HEK293T (cell line): ENCODE results near the gene STAT4.
A peak's percentile ranks its signal among the peaks of the same experiment; 100 is the strongest.

Experiments used
- CTCF ChIA-PET: fragments of 350-600 bp; formaldehyde crosslinking; extraction: SDS; loops from one replicate; lab custom pipeline; 2021; ENCODE audit warnings: antibody characterized with exemption, inconsistent platforms; lab: Yijun Ruan, JAX
- POLR2A ChIA-PET: fragments of 350-600 bp; formaldehyde crosslinking; extraction: SDS; loops from one replicate; lab custom pipeline; 2020; ENCODE audit warnings: antibody characterized with exemption, inconsistent platforms; lab: Yijun Ruan, JAX
- DNase-seq: peaks from one replicate; pipeline ENCODE4 v3.0.0; 2012; ENCODE audit warnings: mixed read lengths; ENCODE audit errors: extremely low spot score
- ARNT ChIP-seq: fragments of 450-650 bp; IDR thresholded peaks from 2 replicates; pipeline ENCODE4 v1.6.1; 2017; ENCODE audit warnings: mild to moderate bottlenecking
- BHLHE40 ChIP-seq: fragments of 450-650 bp; IDR thresholded peaks from 2 replicates; pipeline ENCODE4 v1.6.1; 2016; ENCODE audit warnings: mild to moderate bottlenecking, moderate library complexity, borderline replicate concordance
- CTBP1 ChIP-seq: fragments of 450-650 bp; IDR thresholded peaks from 2 replicates; pipeline ENCODE4 v1.6.1; 2016; ENCODE audit warnings: borderline replicate concordance
- ELF4 ChIP-seq: fragments of 450-650 bp; IDR thresholded peaks from 2 replicates; pipeline ENCODE4 v1.6.1; 2017; ENCODE audit warnings: antibody characterized with exemption
- FOXA1 ChIP-seq: fragments of 450-650 bp; IDR thresholded peaks from 2 replicates; pipeline ENCODE4 v1.6.1; 2016; ENCODE audit warnings: mild to moderate bottlenecking
- FOXK2 ChIP-seq: fragments of 450-650 bp; IDR thresholded peaks from 2 replicates; pipeline ENCODE4 v1.6.1; 2016; ENCODE audit warnings: mild to moderate bottlenecking
- FOXM1 ChIP-seq: fragments of 450-650 bp; IDR thresholded peaks from 2 replicates; pipeline ENCODE4 v1.6.1; 2017; ENCODE audit warnings: mild to moderate bottlenecking, borderline replicate concordance
- HDGF ChIP-seq: fragments of 450-650 bp; IDR thresholded peaks from 2 replicates; pipeline ENCODE4 v1.6.1; 2017; ENCODE audit warnings: antibody characterized with exemption, borderline replicate concordance
- L3MBTL2 ChIP-seq: fragments of 450-650 bp; conservative IDR thresholded peaks from 2 replicates; pipeline ENCODE4 v1.6.1; 2016; ENCODE audit warnings: mild to moderate bottlenecking
- LEF1 ChIP-seq: fragments of 450-650 bp; IDR thresholded peaks from 2 replicates; pipeline ENCODE4 v1.6.1; 2017; ENCODE audit warnings: mild to moderate bottlenecking, borderline replicate concordance
- NFRKB ChIP-seq: fragments of 450-650 bp; IDR thresholded peaks from 2 replicates; pipeline ENCODE4 v1.6.1; 2016; ENCODE audit warnings: mild to moderate bottlenecking, moderate library complexity
- SP1 ChIP-seq: fragments of 450-650 bp; IDR thresholded peaks from 2 replicates; pipeline ENCODE4 v1.6.1; 2017
- SUZ12 ChIP-seq: fragments of 450-650 bp; IDR thresholded peaks from 2 replicates; pipeline ENCODE4 v1.6.1; 2016; ENCODE audit warnings: mild to moderate bottlenecking
- TARDBP ChIP-seq: fragments of 450-650 bp; IDR thresholded peaks from 2 replicates; pipeline ENCODE4 v1.6.1; 2016
- ZNF384 ChIP-seq: fragments of 450-650 bp; IDR thresholded peaks from 2 replicates; pipeline ENCODE4 v1.6.1; 2016
- TF ChIP-seq, protein P1 (sequence below): fragments of 450-650 bp; IDR thresholded peaks from 2 replicates; pipeline ENCODE4 v1.6.1; 2016

Gene STAT4

DNA sequence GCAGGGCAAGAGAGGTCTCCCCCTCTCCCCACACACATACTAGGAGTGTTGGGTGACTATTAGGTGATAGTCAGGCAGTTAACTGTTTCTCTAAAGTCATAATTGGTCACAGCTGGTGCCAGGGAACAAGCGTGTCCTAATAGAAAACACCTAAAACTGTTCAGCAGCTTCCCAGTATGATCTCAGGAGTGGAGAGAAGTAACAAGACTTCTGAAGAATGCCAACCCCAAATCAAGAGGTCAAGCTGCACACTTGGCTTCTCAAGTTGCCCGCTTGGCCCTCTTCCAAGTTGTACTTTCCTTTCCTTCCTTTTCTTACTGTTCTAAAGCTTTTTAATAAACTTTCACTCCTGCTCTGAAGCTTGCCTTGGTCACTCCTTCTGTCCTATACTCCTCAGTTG, 114.4 kb downstream of the STAT4 start:
- CTCF ChIA-PET, result no interaction called here
- TF ChIP-seq LEF1, result no peak
- TF ChIP-seq SP1, result no peak
- no peak for TF ChIP-seq BHLHE40
- TF ChIP-seq FOXK2, result no peak
- TF ChIP-seq CTBP1, result no peak
- TF ChIP-seq FOXM1, result no peak
- no peak for TF ChIP-seq SUZ12
- no peak for TF ChIP-seq ZNF384
- no peak for TF ChIP-seq ELF4
- TF ChIP-seq NFRKB, result no peak
- TF ChIP-seq HDGF, result no peak
- POLR2A ChIA-PET, result interaction anchor here (1.1 kb wide), 1 partner anchor 13 kb away, joined by 3 read pairs; no protein-coding TSS in a partner anchor
- DNase-seq, result no peak

DNA sequence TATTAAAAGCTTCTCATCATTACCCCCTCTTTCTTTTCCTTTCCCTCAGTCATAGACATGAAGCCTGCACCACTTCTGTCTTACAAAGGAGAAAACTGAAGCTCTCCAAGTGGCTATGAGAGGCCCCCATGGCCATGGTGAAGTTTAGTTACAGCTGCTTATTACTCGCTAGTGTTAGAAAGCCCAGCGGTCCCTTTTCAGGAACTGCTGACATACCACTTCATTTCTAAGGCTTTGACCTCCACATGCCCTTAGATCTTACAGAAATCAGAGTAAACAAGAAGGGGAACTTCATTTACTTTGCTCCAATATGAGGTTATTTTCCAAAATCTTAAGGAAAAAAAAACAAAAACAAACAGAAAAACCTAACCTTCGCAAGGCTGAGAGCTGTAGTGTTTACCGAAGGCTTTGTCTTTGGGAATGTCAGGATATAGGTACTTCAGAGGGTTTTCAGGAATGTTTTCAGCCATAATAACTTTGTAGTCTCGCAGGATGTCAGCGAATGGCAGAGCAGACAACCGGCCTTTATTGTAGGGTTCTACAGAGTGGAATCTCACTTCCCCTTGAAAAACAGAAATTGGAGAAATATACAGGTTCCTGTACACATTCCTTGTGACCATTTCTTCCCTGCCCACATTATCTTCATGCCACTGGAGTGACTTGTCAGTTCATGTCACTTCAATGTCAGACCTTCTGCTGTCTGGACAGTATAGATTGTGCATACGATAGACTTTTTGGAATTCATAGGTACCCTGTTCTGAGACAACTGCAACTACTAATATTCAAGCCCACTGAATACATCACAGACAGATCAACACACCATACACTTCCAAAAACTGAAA, 118.0 kb downstream of the STAT4 start:
- POLR2A ChIA-PET, result interaction anchor here (0.6 kb wide), 1 partner anchor 676 kb away, joined by 3 read pairs; no protein-coding TSS in a partner anchor
- CTCF ChIA-PET, result interaction anchor here (0.6 to 0.7 kb wide), 2 partner anchors 16 to 176 kb away, joined by 3 read pairs; no protein-coding TSS in a partner anchor
- TF ChIP-seq BHLHE40, result no peak
- TF ChIP-seq, protein P1, sequence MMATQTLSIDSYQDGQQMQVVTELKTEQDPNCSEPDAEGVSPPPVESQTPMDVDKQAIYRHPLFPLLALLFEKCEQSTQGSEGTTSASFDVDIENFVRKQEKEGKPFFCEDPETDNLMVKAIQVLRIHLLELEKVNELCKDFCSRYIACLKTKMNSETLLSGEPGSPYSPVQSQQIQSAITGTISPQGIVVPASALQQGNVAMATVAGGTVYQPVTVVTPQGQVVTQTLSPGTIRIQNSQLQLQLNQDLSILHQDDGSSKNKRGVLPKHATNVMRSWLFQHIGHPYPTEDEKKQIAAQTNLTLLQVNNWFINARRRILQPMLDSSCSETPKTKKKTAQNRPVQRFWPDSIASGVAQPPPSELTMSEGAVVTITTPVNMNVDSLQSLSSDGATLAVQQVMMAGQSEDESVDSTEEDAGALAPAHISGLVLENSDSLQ, result no peak
- TF ChIP-seq SP1, result no peak
- no peak for TF ChIP-seq CTBP1
- TF ChIP-seq FOXK2, result no peak
- no peak for TF ChIP-seq ELF4
- TF ChIP-seq LEF1, result no peak
- TF ChIP-seq HDGF, result no peak
- TF ChIP-seq TARDBP, result no peak
- no peak for TF ChIP-seq SUZ12
- TF ChIP-seq ARNT, result no peak
- TF ChIP-seq FOXA1, result no peak
- no peak for TF ChIP-seq ZNF384
- TF ChIP-seq FOXM1, result no peak
- TF ChIP-seq NFRKB, result no peak
- TF ChIP-seq L3MBTL2, result no peak
- DNase-seq, result no peak

DNA sequence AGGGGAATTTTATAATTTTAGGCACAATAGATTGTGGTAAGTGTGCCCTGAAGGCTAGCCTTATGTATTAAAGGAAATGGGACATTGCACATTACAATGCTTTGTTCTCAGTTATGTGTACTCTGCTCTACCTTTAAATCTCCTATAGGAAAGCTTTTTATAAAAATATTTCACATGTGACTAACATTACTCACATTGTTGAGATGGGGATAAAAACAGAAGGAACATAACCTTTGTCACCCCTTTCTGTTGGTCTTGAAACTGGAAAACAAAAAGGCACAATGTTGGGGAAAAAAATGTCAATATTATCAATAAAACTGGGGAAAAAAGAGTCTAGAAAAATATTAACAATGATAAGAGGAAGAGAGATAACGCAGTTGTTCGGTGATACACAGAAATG, 119.5 kb downstream of the STAT4 start:
- DNase-seq, result no peak
- POLR2A ChIA-PET, result no interaction called here
- TF ChIP-seq FOXM1, result no peak
- TF ChIP-seq CTBP1, result no peak
- no peak for TF ChIP-seq L3MBTL2
- TF ChIP-seq HDGF, result no peak
- no peak for TF ChIP-seq LEF1
- no peak for TF ChIP-seq SUZ12
- no peak for TF ChIP-seq FOXA1
- CTCF ChIA-PET, result no interaction called here

DNA sequence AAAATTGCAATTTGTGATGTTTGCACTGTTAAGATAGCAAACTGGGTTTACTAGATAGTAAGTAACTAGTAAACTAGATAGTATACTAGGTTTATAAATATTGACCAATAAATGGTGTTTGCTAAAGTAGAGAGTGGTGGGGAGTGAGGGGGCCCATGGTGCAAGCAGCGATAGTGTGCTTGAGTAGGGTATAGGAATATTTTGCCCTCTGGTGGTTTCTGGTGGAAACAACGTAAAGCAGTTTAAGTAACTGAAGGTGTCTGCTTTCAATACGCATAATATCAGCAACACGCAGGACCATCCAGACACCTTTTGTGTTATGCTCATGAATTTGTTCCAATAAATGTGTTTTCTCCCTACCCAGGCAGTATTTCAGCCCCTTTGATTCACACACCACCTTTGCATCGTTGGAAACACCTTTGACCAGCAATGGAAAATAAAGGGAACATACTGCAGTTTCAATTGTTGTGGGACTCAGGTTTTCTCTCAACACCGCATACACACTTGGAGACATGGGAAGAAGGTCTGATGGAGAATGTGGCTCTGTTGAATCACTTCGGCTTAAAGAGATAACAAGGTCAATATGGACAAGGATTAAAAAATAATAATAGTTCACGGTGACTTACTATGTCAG, 120.2 kb downstream of the STAT4 start:
- TF ChIP-seq CTBP1 (no peak), ELF4 (no peak), LEF1 (no peak), ARNT (no peak), BHLHE40 (no peak), NFRKB (no peak), ZNF384 (no peak)
- DNase-seq, result peak; percentile 61
- ChIA-PET POLR2A (interaction anchor here (1.0 kb wide), 1 partner anchor 17 kb away, joined by 3 read pairs; the partner anchor contains the start of gene STAT1), CTCF (no interaction called here)

DNA sequence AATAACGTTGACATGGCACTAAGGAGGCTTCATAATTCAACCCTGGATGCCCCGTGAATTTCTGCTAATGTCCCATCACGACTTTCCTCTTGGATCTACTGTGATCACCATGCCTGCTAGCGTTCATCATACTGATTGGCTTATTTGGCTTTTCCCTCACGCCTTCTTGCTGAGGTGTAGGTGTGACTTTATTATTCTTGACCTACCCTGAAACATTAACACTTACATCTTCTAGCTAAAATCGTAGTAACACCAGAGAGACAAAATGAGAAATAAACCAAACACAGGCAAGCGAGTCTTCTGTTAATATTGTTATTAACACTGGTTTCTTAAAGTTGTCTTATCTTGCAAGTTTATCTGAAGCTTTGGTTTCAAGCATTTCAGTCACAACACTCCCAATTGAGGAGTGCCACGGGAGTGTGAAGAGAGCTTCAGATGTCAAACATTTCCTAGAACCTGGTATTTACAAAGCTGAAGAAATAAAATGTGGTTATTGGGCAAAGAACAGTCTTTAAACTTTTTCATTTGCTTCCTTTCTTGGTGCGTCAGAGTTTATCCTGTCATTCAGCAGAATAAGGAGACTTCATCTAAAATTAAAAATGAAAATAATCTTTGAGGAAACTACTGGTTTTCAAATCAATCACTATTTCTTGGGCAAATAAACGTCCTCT, 121.4 kb downstream of the STAT4 start:
- TF ChIP-seq SP1 (no peak), ZNF384 (no peak), FOXA1 (no peak), BHLHE40 (no peak), ELF4 (no peak), FOXK2 (no peak), FOXM1 (no peak), L3MBTL2 (no peak), TARDBP (no peak), HDGF (no peak), ARNT (no peak), NFRKB (no peak), CTBP1 (no peak), LEF1 (no peak), SUZ12 (no peak)
- TF ChIP-seq, protein P1, result no peak
- ChIA-PET POLR2A (interaction anchor here (1.0 kb wide), 1 partner anchor 15 kb away, joined by 3 read pairs; the partner anchor contains the start of gene STAT1), CTCF (no interaction called here)
- DNase-seq, result no peak
